Natural killer cell (primary cell): ENCODE data around the gene GALNT2. TPM values are rescaled to one million over a fixed set of nuclear protein-coding genes. Genes with fewer than 3 reads are reported as not detected.
A peak's percentile ranks its signal among the peaks of the same experiment; 100 is the strongest.

Experiments used
- ATAC-seq, 3 donors: fragments of 150-1000 bp in 2 of 3; fragments of 200-7000 bp in 1 of 3; cut with Tn5 transposase; 1 replicate in 1 of 3; 2 replicates in 2 of 3; pipeline ENCODE4 v1.10.0; 2021; ENCODE audit warnings: mild to moderate bottlenecking in 2 of 3, moderate library complexity in 2 of 3
- DNase-seq, 2 donors: peaks; one replicate each; pipeline versions ENCODE4 v3.0.0 to v3.0.0-alpha.2; 2013 to 2021; ENCODE audit warnings: mixed read lengths in 1 of 2
- H3K27ac ChIP-seq: one replicate; pipeline ENCODE4 v1.5.1; 2013; ENCODE audit warnings: mild to moderate bottlenecking, low read length
- H3K27me3 ChIP-seq: one replicate; pipeline ENCODE4 v1.6.1; 2013; ENCODE audit warnings: low read length; ENCODE audit not compliant: control insufficient read depth, insufficient read depth
- H3K36me3 ChIP-seq: one replicate; pipeline ENCODE4 v1.6.1; 2013; ENCODE audit warnings: low read length; ENCODE audit not compliant: control insufficient read depth, insufficient read depth
- H3K4me1 ChIP-seq: one replicate; pipeline ENCODE4 v1.6.1; 2013; ENCODE audit warnings: low read length; ENCODE audit not compliant: control insufficient read depth, insufficient read depth
- H3K4me3 ChIP-seq: one replicate; pipeline ENCODE4 v1.5.1; 2013; ENCODE audit warnings: low read length
- H3K9me3 ChIP-seq: one replicate; pipeline ENCODE4 v1.6.1; 2013; ENCODE audit warnings: low read length; ENCODE audit not compliant: control insufficient read depth, insufficient read depth
- H3K27ac Mint-ChIP-seq, 2 donors: one replicate each; pipeline ENCODE4 v1.8.0; 2022; ENCODE audit warnings: mild to moderate bottlenecking in 2 of 2, mixed read lengths in 2 of 2, moderate library complexity in 1 of 2
- H3K27me3 Mint-ChIP-seq, 2 donors: one replicate each; pipeline ENCODE4 v1.8.0; 2022; ENCODE audit warnings: low read depth in 2 of 2, mixed read lengths in 2 of 2
- H3K36me3 Mint-ChIP-seq: one replicate; pipeline ENCODE4 v1.8.0; 2022; ENCODE audit warnings: mixed read lengths
- H3K4me1 Mint-ChIP-seq, 2 donors: one replicate each; pipeline ENCODE4 v1.8.0; 2022; ENCODE audit warnings: mixed read lengths in 2 of 2
- H3K4me3 Mint-ChIP-seq: one replicate; pipeline ENCODE4 v1.8.0; 2022; ENCODE audit warnings: mild to moderate bottlenecking, moderate library complexity, mixed read lengths
- H3K9me3 Mint-ChIP-seq, 2 donors: one replicate each; pipeline ENCODE4 v1.8.0; 2022; ENCODE audit warnings: mixed read lengths in 2 of 2
- CTCF ChIP-seq: fragments of 200-600 bp; IDR thresholded peaks from one replicate; pipeline ENCODE4 v1.8.0; 2022; ENCODE audit warnings: antibody characterized with exemption
- WGBS: methylation state at CpG from one replicate; pipeline ENCODE4 v1.1.7; 2013; ENCODE audit warnings: missing lambda C conversion rate; ENCODE audit not compliant: insufficient coverage; 5-methylcytosine and 5-hydroxymethylcytosine counted together
- intact Hi-C: fragments of 100-400 bp; cut with micrococcal nuclease; formaldehyde crosslinking; loops from one replicate; pipeline ENCODE4 v1.14.2; 2022
- total RNA-seq, 4 donors: library from RNA; stranded (reverse); fragments of 120-200 nt in 1 of 4; gene quantifications; one replicate each; pipeline versions ENCODE4 v1.2.3 to v1.2.4, GENCODE V29; 2013 to 2022

Gene GALNT2
- total RNA-seq, 3 donors from 2014 or later (not counting 1 experiment from before 2014, with no cell fraction given) = 31.2 to 53.6 (median 47.3) TPM

GRCh38 chr1:230243583-230244353 lies 176.7 kb downstream of the GALNT2 start:
- TF ChIP-seq CTCF = no peak
- DNase-seq (no peak), ATAC-seq (no peak)
- H3K27me3 Mint-ChIP-seq = no peaks in the 10 kb centered on the region
- Histone ChIP-seq H3K4me3 (no peak overlapping the region), H3K27ac (no peak overlapping the region), H3K36me3 (peaks cover 20% of the 10 kb centered on the region), H3K27me3 (no peaks in the 10 kb centered on the region), H3K4me1 (no peaks in the 10 kb centered on the region), H3K9me3 (no peaks in the 10 kb centered on the region)
- peaks cover 0 to 7% of the 10 kb centered on the region in 2 donors for H3K9me3 Mint-ChIP-seq
- H3K36me3 Mint-ChIP-seq = no peaks in the 10 kb centered on the region
- no peak overlapping the region for H3K4me3 Mint-ChIP-seq
- intact Hi-C loops = no loop called here
- 97% methylated on average over 14 of the region's 15 CpGs for WGBS
- H3K4me1 Mint-ChIP-seq = peaks cover 14 to 19% of the 10 kb centered on the region in 2 donors
- no peak overlapping the region for H3K27ac Mint-ChIP-seq

GRCh38 chr1:230246551-230246950 lies 179.5 kb downstream of the GALNT2 start:
- WGBS = 67% methylated on average over 4 of the region's 4 CpGs
- no peak overlapping the region for H3K4me3 Mint-ChIP-seq
- intact Hi-C loops = no loop called here

GRCh38 chr1:230248016-230248888 lies 181.2 kb downstream of the GALNT2 start:
- peak overlapping the region in 1 of 2 donors; percentile 49 for H3K27ac Mint-ChIP-seq
- H3K4me1 ChIP-seq = no peaks in the 10 kb centered on the region
- H3K27ac ChIP-seq = no peak overlapping the region
- H3K4me1 Mint-ChIP-seq = peaks cover 22 to 24% of the 10 kb centered on the region in 2 donors
- no peak for TF ChIP-seq CTCF
- no peaks in the 10 kb centered on the region for H3K9me3 ChIP-seq
- H3K4me3 Mint-ChIP-seq = no peak overlapping the region
- peaks cover 7% of the 10 kb centered on the region for H3K36me3 Mint-ChIP-seq
- intact Hi-C loops = no loop called here
- H3K27me3 ChIP-seq = no peaks in the 10 kb centered on the region
- no peak for ATAC-seq
- 85% methylated on average over 8 of the region's 8 CpGs for WGBS
- no peak overlapping the region for H3K4me3 ChIP-seq
- no peaks in the 10 kb centered on the region for H3K9me3 Mint-ChIP-seq
- peaks cover 25% of the 10 kb centered on the region for H3K36me3 ChIP-seq
- no peaks in the 10 kb centered on the region for H3K27me3 Mint-ChIP-seq
- no peak for DNase-seq

More at GRCh38 chr1:230246551-230246950, 179.5 kb downstream of the GALNT2 start:
- DNase-seq (no peak), ATAC-seq (no peak)
- Mint-ChIP-seq H3K4me1 (peaks cover 21 to 22% of the 10 kb centered on the region in 2 donors), H3K27ac (peak overlapping the region in 1 of 2 donors; percentile 43), H3K27me3 (no peaks in the 10 kb centered on the region), H3K9me3 (no peaks in the 10 kb centered on the region), H3K36me3 (peaks cover 7% of the 10 kb centered on the region)
- Histone ChIP-seq H3K27ac (no peak overlapping the region), H3K36me3 (peaks cover 27% of the 10 kb centered on the region), H3K27me3 (no peaks in the 10 kb centered on the region), H3K4me1 (no peaks in the 10 kb centered on the region), H3K4me3 (no peak overlapping the region), H3K9me3 (no peaks in the 10 kb centered on the region)
- TF ChIP-seq CTCF = no peak
